Common myeloid progenitor, CD34-positive (primary cell): ENCODE measurements around the gene BRWD1.
"Not testable (repeated sequence)": the region's sequence is repeated elsewhere in the genome, so short reads cannot be mapped to it uniquely, and the experiment has no call there.

Experiments
- CTCF ChIA-PET: fragments of 350-600 bp; sonication (Branson Sonifier 250); formaldehyde crosslinking; loops from one replicate; lab custom pipeline; 2021; ENCODE audit warnings: antibody characterized with exemption; lab: Charles Lee
- POLR2A ChIA-PET: fragments of 350-600 bp; sonication (Branson Sonifier 250); formaldehyde crosslinking; loops from one replicate; lab custom pipeline; 2021; ENCODE audit warnings: antibody characterized with exemption; lab: Charles Lee
- DNase-seq, 3 donors: peaks; one replicate each; pipeline versions ENCODE4 v3.0.0 to v3.0.0-alpha.2; 2013
- H3K27ac ChIP-seq, 2 experiments: 1 replicate in 1 of 2; 2 replicates in 1 of 2; pipeline ENCODE4 v1.7.0; 2013; ENCODE audit warnings: inconsistent platforms in 2 of 2, low read length in 2 of 2, mild to moderate bottlenecking in 2 of 2, low read depth in 1 of 2, moderate library complexity in 1 of 2; ENCODE audit not compliant: severe bottlenecking in 2 of 2, insufficient read depth in 1 of 2, poor library complexity in 1 of 2
- H3K27me3 ChIP-seq, 5 experiments: replicated peaks in 2 of 5; 1 replicate in 3 of 5; 2 replicates in 2 of 5; pipeline versions ENCODE4 v1.6.1 to v1.7.0; 2013; ENCODE audit warnings: low read length in 4 of 5, mild to moderate bottlenecking in 2 of 5, moderate library complexity in 2 of 5, inconsistent platforms in 1 of 5; ENCODE audit not compliant: insufficient read depth in 5 of 5, control insufficient read depth in 4 of 5
- H3K36me3 ChIP-seq, 4 experiments: 1 replicate in 2 of 4; 2 replicates in 2 of 4; pipeline versions ENCODE4 v1.6.1 to v1.7.0; 2013; ENCODE audit warnings: low read length in 3 of 4, control low read depth in 1 of 4, mild to moderate bottlenecking in 1 of 4; ENCODE audit not compliant: control insufficient read depth in 4 of 4, insufficient read depth in 4 of 4
- H3K4me1 ChIP-seq, 4 experiments: 1 replicate in 3 of 4; 2 replicates in 1 of 4; pipeline versions ENCODE4 v1.6.1 to v1.7.1; 2013; ENCODE audit warnings: low read length in 3 of 4, mild to moderate bottlenecking in 3 of 4, control low read depth in 1 of 4, inconsistent platforms in 1 of 4, moderate library complexity in 1 of 4; ENCODE audit not compliant: control insufficient read depth in 4 of 4, insufficient read depth in 4 of 4; ENCODE audit errors: control extremely low read depth in 1 of 4
- H3K4me3 ChIP-seq, 7 experiments: 1 replicate in 4 of 7; 2 replicates in 3 of 7; pipeline versions ENCODE4 v1.5.1 to v1.7.0; 2013; ENCODE audit warnings: mild to moderate bottlenecking in 7 of 7, low read length in 6 of 7, moderate library complexity in 6 of 7, inconsistent platforms in 2 of 7, low read depth in 2 of 7, control low read depth in 1 of 7; ENCODE audit not compliant: insufficient read depth in 4 of 7, control insufficient read depth in 1 of 7; ENCODE audit errors: extremely low read depth in 1 of 7
- H3K9me3 ChIP-seq, 5 experiments: 1 replicate in 4 of 5; 2 replicates in 1 of 5; pipeline versions ENCODE4 v1.6.1 to v1.7.1; 2013; ENCODE audit warnings: low read length in 4 of 5, mild to moderate bottlenecking in 2 of 5, inconsistent platforms in 1 of 5, low read depth in 1 of 5, moderate library complexity in 1 of 5; ENCODE audit not compliant: control insufficient read depth in 4 of 5, insufficient read depth in 2 of 5; ENCODE audit errors: control extremely low read depth in 1 of 5
- WGBS: methylation state at CpG from one replicate; pipeline ENCODE4 v1.1.5; 2013; ENCODE audit not compliant: insufficient coverage; 5-methylcytosine and 5-hydroxymethylcytosine counted together

The BRWD1 gene

GRCh38 chr21:39169906-39170305 lies 143.5 kb downstream of the BRWD1 start:
- no peak overlapping the region for H3K4me3 ChIP-seq
- DNase-seq = no peak
- CTCF ChIA-PET = no interaction called here
- H3K36me3 ChIP-seq = peaks cover 7 to 39% (median 15%) of the 10 kb centered on the region in 4 experiments
- peaks cover 0 to 3% (median 3%) of the 10 kb centered on the region in 5 experiments for H3K9me3 ChIP-seq
- no peak overlapping the region for H3K27ac ChIP-seq
- peaks cover 0 to 13% (median 11%) of the 10 kb centered on the region in 4 experiments for H3K4me1 ChIP-seq
- H3K27me3 ChIP-seq = no peaks in the 10 kb centered on the region
- POLR2A ChIA-PET = no interaction called here
- WGBS = 96% methylated on average over 4 of the region's 5 CpGs

GRCh38 chr21:39168800-39169199 lies 144.6 kb downstream of the BRWD1 start:
- ChIA-PET POLR2A (interaction anchor here (0.8 kb wide), 1 partner anchor 66 kb away, joined by 5 read pairs; no protein-coding TSS in a partner anchor), CTCF (interaction anchor here (1.2 kb wide), 1 partner anchor 21 kb away, joined by 3 read pairs; no protein-coding TSS in a partner anchor)
- H3K27ac ChIP-seq = no peak overlapping the region
- H3K9me3 ChIP-seq = peaks cover 0 to 14% (median 10%) of the 10 kb centered on the region in 5 experiments
- no peak overlapping the region for H3K4me3 ChIP-seq
- DNase-seq = no peak
- H3K27me3 ChIP-seq = no peaks in the 10 kb centered on the region
- H3K4me1 ChIP-seq = peaks cover 0 to 6% (median 5%) of the 10 kb centered on the region in 4 experiments
- WGBS = no CpG with 5 or more reads among the region's 2 CpGs
- H3K36me3 ChIP-seq = peaks cover 7 to 30% (median 15%) of the 10 kb centered on the region in 4 experiments

- ChIA-PET CTCF (interaction anchor here (0.8 kb wide), 1 partner anchor 657 kb away, joined by 3 read pairs; no protein-coding TSS in a partner anchor), POLR2A (no interaction called here)
Measured at GRCh38 chr21:39164523-39164922, 148.9 kb downstream of the BRWD1 start.

GRCh38 chr21:39161064-39161463 lies 152.4 kb downstream of the BRWD1 start:
- POLR2A ChIA-PET = no interaction called here
- no peaks in the 10 kb centered on the region for H3K4me1 ChIP-seq
- no peak for DNase-seq
- H3K4me3 ChIP-seq = no peak overlapping the region
- WGBS = 39% methylated on average over 2 of the region's 3 CpGs
- no peak overlapping the region for H3K27ac ChIP-seq
- no peaks in the 10 kb centered on the region for H3K27me3 ChIP-seq
- H3K9me3 ChIP-seq = peaks cover 0 to 16% (median 12%) of the 10 kb centered on the region in 5 experiments
- no peaks in the 10 kb centered on the region for H3K36me3 ChIP-seq
- CTCF ChIA-PET = interaction anchor here (0.7 to 1.5 kb wide), 2 partner anchors 11 to 16 kb away, joined by 3 to 6 read pairs; no protein-coding TSS in a partner anchor

More at GRCh38 chr21:39164523-39164922, 148.9 kb downstream of the BRWD1 start:
- peaks cover 0 to 5% (median 2%) of the 10 kb centered on the region in 4 experiments for H3K36me3 ChIP-seq
- H3K4me3 ChIP-seq = no peak overlapping the region
- WGBS = 100% methylated on average over 2 of the region's 2 CpGs
- H3K27ac ChIP-seq = no peak overlapping the region
- peaks cover 0 to 16% (median 12%) of the 10 kb centered on the region in 5 experiments for H3K9me3 ChIP-seq
- no peaks in the 10 kb centered on the region for H3K4me1 ChIP-seq
- no peak for DNase-seq
- no peaks in the 10 kb centered on the region for H3K27me3 ChIP-seq

- H3K36me3 ChIP-seq = no peaks in the 10 kb centered on the region
- no peak overlapping the region for H3K4me3 ChIP-seq
- WGBS = 93% methylated on average over 5 of the region's 7 CpGs
- CTCF ChIA-PET = no interaction called here
- no peaks in the 10 kb centered on the region for H3K4me1 ChIP-seq
- no peak overlapping the region for H3K27ac ChIP-seq
- peaks cover 0 to 9% (median 6%) of the 10 kb centered on the region in 5 experiments for H3K9me3 ChIP-seq
- POLR2A ChIA-PET = no interaction called here
- H3K27me3 ChIP-seq = no peaks in the 10 kb centered on the region
- DNase-seq = no peak
Measured at GRCh38 chr21:39159342-39160063, 153.9 kb downstream of the BRWD1 start.

GRCh38 chr21:39157241-39157640 lies 156.2 kb downstream of the BRWD1 start:
- POLR2A ChIA-PET, H3K4me1 ChIP-seq: not testable (repeated sequence)

GRCh38 chr21:39156024-39156423 lies 157.4 kb downstream of the BRWD1 start:
- WGBS = 99% methylated on average over 6 of the region's 7 CpGs
- Histone ChIP-seq H3K27me3 (no peaks in the 10 kb centered on the region), H3K4me1 (no peaks in the 10 kb centered on the region), H3K27ac (no peak overlapping the region), H3K4me3 (no peak overlapping the region), H3K36me3 (no peaks in the 10 kb centered on the region), H3K9me3 (no peaks in the 10 kb centered on the region)
- ChIA-PET POLR2A (no interaction called here), CTCF (interaction anchor here (0.6 kb wide), 1 partner anchor 646 kb away, joined by 3 read pairs; no protein-coding TSS in a partner anchor)
- DNase-seq = no peak

More at GRCh38 chr21:39157241-39157640, 156.2 kb downstream of the BRWD1 start:
- H3K36me3 ChIP-seq, H3K27ac ChIP-seq, CTCF ChIA-PET, DNase-seq, H3K27me3 ChIP-seq, H3K4me3 ChIP-seq, H3K9me3 ChIP-seq: not testable (repeated sequence)
- 96% methylated on average over 14 of the region's 34 CpGs for WGBS
